ENCODE measurements around the gene ANKRD37. TPM values are rescaled to one million over a fixed set of nuclear protein-coding genes. Genes with fewer than 3 reads are reported as not detected.

ANKRD37 gene
- total RNA-seq, 1 donor from 2014 or later: 3.7 TPM

- DNase-seq (ENCODE audit: low spot score in 2 of 2, unreplicated experiment in 2 of 2): no peak
- peak within 1 kb of the TSS; percentile 81 for H3K4me3 Mint-ChIP-seq
- H3K27me3 Mint-ChIP-seq (ENCODE audit: low read depth): no peaks in the 10 kb centered on the region
- H3K27ac Mint-ChIP-seq: peak within 1 kb of the TSS; percentile 96
- peaks cover 11% of the 10 kb centered on the region for H3K36me3 Mint-ChIP-seq
- no peak for TF ChIP-seq CTCF (IDR thresholded peaks at IDR 0.05; ENCODE audit: unreplicated experiment)
- H3K4me1 Mint-ChIP-seq: peaks cover 27% of the 10 kb centered on the region
- peaks cover 9% of the 10 kb centered on the region for H3K9me3 Mint-ChIP-seq
These were observed 1.2 kb upstream of the ANKRD37 start, which contains the start of gene LRP2BP for GRCh38 chr4:185395238-185395955. Gene LRP2BP, minus strand, starts transcription at chr4:185395924. Its CDS starts 17,738 bp downstream, at chr4:185378186.

DNA sequence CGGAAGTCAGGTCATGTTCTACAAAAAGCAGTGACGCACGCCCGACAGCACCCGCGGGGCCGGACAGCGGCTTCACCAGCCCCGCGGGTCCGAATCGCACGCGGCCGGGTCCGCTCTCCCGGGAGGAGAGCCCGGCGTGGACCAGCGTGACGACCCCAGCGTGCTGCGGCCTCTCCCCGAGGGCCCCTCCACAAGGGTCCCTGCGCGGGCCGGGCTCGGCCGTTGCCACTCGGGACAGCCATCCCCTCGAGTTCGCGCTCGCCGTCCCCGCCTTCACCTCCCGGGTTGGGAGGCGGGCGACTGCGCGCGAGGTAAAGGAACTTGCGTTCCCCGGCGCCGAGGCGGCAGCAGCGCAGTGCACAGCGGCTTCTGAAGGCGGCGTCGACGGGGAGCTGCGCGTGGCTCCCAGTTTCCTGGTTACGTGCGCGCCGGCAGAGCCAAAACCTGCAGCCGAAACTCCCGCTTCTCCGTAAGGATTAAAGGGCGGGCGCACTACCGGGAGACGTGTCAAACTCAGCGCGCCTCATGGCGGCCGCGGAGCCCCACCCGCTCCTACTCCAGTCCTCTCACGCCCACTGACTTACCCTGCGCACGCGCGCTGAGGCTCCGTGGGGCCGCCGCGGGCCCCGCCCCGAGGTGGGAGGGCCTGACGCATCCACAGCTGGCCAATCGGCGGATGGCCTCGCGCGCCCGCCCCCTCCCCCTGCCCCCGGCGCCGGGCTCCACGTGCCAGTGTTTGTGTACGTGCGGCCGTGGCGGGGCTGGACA, 501 bp upstream of the ANKRD37 start:
- peak; percentile 91 to 96 for DNase-seq (ENCODE audit: low spot score in 2 of 2, unreplicated experiment in 2 of 2)
- no peak for TF ChIP-seq CTCF (IDR thresholded peaks at IDR 0.05; ENCODE audit: unreplicated experiment)
- no peaks in the 10 kb centered on the region for H3K27me3 Mint-ChIP-seq (ENCODE audit: low read depth)
- H3K36me3 Mint-ChIP-seq: peaks cover 16% of the 10 kb centered on the region
- H3K4me3 Mint-ChIP-seq: peak overlapping the region; percentile 81
- peaks cover 9% of the 10 kb centered on the region for H3K9me3 Mint-ChIP-seq
- H3K27ac Mint-ChIP-seq: peak overlapping the region; percentile 96
- peaks cover 27% of the 10 kb centered on the region for H3K4me1 Mint-ChIP-seq

- H3K36me3 Mint-ChIP-seq: peaks cover 25% of the 10 kb centered on the region
- no peak overlapping the region for H3K4me3 Mint-ChIP-seq
- peaks cover 27% of the 10 kb centered on the region for H3K4me1 Mint-ChIP-seq
- no peaks in the 10 kb centered on the region for H3K27me3 Mint-ChIP-seq (ENCODE audit: low read depth)
- H3K9me3 Mint-ChIP-seq: no peaks in the 10 kb centered on the region
- no peak overlapping the region for H3K27ac Mint-ChIP-seq
- no peak for DNase-seq (ENCODE audit: low spot score in 2 of 2, unreplicated experiment in 2 of 2)
- no peak for TF ChIP-seq CTCF (IDR thresholded peaks at IDR 0.05; ENCODE audit: unreplicated experiment)
These were observed 2.0 kb downstream of the ANKRD37 start for GRCh38 chr4:185398618-185399017.

- H3K27me3 Mint-ChIP-seq (ENCODE audit: low read depth): no peaks in the 10 kb centered on the region
- H3K9me3 Mint-ChIP-seq: no peaks in the 10 kb centered on the region
- H3K4me3 Mint-ChIP-seq: no peak overlapping the region
- TF ChIP-seq CTCF (IDR thresholded peaks at IDR 0.05; ENCODE audit: unreplicated experiment): no peak
- H3K36me3 Mint-ChIP-seq: peaks cover 27% of the 10 kb centered on the region
- peaks cover 22% of the 10 kb centered on the region for H3K4me1 Mint-ChIP-seq
- no peak for DNase-seq (ENCODE audit: low spot score in 2 of 2, unreplicated experiment in 2 of 2)
- no peak overlapping the region for H3K27ac Mint-ChIP-seq
These were observed 2.8 kb downstream of the ANKRD37 start for GRCh38 chr4:185399466-185399865.

GRCh38 chr4:185404031-185404430, 7.4 kb downstream of the ANKRD37 start:
- Mint-ChIP-seq H3K4me1 (no peaks in the 10 kb centered on the region), H3K4me3 (no peak overlapping the region), H3K27ac (no peak overlapping the region), H3K27me3 (ENCODE audit: low read depth) (no peaks in the 10 kb centered on the region), H3K9me3 (no peaks in the 10 kb centered on the region), H3K36me3 (peaks cover 39% of the 10 kb centered on the region)
- no peak for DNase-seq (ENCODE audit: low spot score in 2 of 2, unreplicated experiment in 2 of 2)
- no peak for TF ChIP-seq CTCF (IDR thresholded peaks at IDR 0.05; ENCODE audit: unreplicated experiment)

Data from mesothelial cell of epicardium (in vitro differentiated cells).